ENCODE data around the gene PALM. TPM values are rescaled to one million over a fixed set of nuclear protein-coding genes. Genes with fewer than 3 reads are reported as not detected.

Gene PALM
- total and polyA plus RNA-seq, 12 donors = 12.5 to 36.7 (median 18.7) TPM

- Histone ChIP-seq H3K4me3 (no peak overlapping the region), H3K4me1 (peaks cover 0 to 9% (median 0%) of the 10 kb centered on the region in 9 donors), H3K36me3 (no peaks in the 10 kb centered on the region), H3K9me3 (peaks cover 0 to 28% (median 7%) of the 10 kb centered on the region in 11 donors), H3K27ac (no peak overlapping the region), H3K27me3 (peaks cover 0 to 1% (median 0%) of the 10 kb centered on the region in 7 donors)
- ATAC-seq (peak in 1 of 8 donors; percentile 11), DNase-seq (no peak)
- TF ChIP-seq CTCF (IDR thresholded peaks at IDR 0.05) = no peak
- intact Hi-C loops (cut with DNase I) = loop anchor here in 1 of 10 donors (10.0 kb wide), 1 partner anchor 78 kb away; no protein-coding TSS in a partner anchor
- WGBS, 2 donors = 90% methylated on average over 36 of the region's 36 CpGs
Measured at GRCh38 chr19:756821-757688, 48.3 kb downstream of the PALM start.

- ATAC-seq (peak in 1 of 8 donors; percentile 24), DNase-seq (no peak)
- peaks cover 0 to 6% (median 0%) of the 10 kb centered on the region in 9 donors for H3K4me1 ChIP-seq
- peaks cover 0 to 3% (median 0%) of the 10 kb centered on the region in 7 donors for H3K27me3 ChIP-seq
- intact Hi-C loops (cut with DNase I) = loop anchor here in 1 of 10 donors (10.0 kb wide), 1 partner anchor 77 kb away; no protein-coding TSS in a partner anchor
- H3K27ac ChIP-seq = no peak overlapping the region
- H3K9me3 ChIP-seq = peaks cover 0 to 28% (median 7%) of the 10 kb centered on the region in 11 donors
- no peak for TF ChIP-seq CTCF (IDR thresholded peaks at IDR 0.05)
- H3K36me3 ChIP-seq = no peaks in the 10 kb centered on the region
- WGBS, 2 donors = 93 to 95% methylated on average over 49 to 50 of the region's 50 CpGs
- no peak overlapping the region for H3K4me3 ChIP-seq
Measured at GRCh38 chr19:757811-758668, 49.3 kb downstream of the PALM start.

- DNase-seq = no peak
- Histone ChIP-seq H3K9me3 (peaks cover 0 to 24% (median 6%) of the 10 kb centered on the region in 11 donors), H3K27me3 (peaks cover 0 to 3% (median 0%) of the 10 kb centered on the region in 7 donors), H3K4me3 (no peak overlapping the region), H3K36me3 (no peaks in the 10 kb centered on the region), H3K4me1 (no peaks in the 10 kb centered on the region), H3K27ac (no peak overlapping the region)
- WGBS, 2 donors = 91 to 92% methylated on average over 10 of the region's 10 CpGs
- intact Hi-C loops (cut with DNase I) = loop anchor here in 3 of 10 donors (10.0 kb wide), 3 partner anchors 92 to 212 kb away; partner anchors contain the start of genes CFD (in 1 of the 3) and ELANE (in 1 of the 3)
- TF ChIP-seq CTCF (IDR thresholded peaks at IDR 0.05) = no peak
- no peak for ATAC-seq
Measured at GRCh38 chr19:763181-763580, 54.4 kb downstream of the PALM start.

GRCh38 chr19:763869-764268, 55.1 kb downstream of the PALM start:
- Histone ChIP-seq H3K27me3 (peaks cover 0 to 3% (median 0%) of the 10 kb centered on the region in 7 donors), H3K27ac (no peak overlapping the region), H3K4me1 (no peaks in the 10 kb centered on the region), H3K36me3 (no peaks in the 10 kb centered on the region), H3K9me3 (peaks cover 0 to 17% (median 0%) of the 10 kb centered on the region in 11 donors), H3K4me3 (no peak overlapping the region)
- WGBS, 2 donors = 93 to 97% methylated on average over 6 of the region's 6 CpGs
- no peak for TF ChIP-seq CTCF (IDR thresholded peaks at IDR 0.05)
- ATAC-seq (no peak), DNase-seq (no peak)
- intact Hi-C loops (cut with DNase I) = loop anchor here in 4 of 10 donors (2.0 to 10.0 kb wide), 4 partner anchors 91 to 211 kb away; partner anchors contain the start of genes CFD (in 1 of the 4) and ELANE (in 1 of the 4)

Measured in heart right ventricle (tissue), 16 donors.